CD4-positive, alpha-beta T cell treated with Interleukin-21 for 1 hour (primary cell): ENCODE results near the gene FEZ2.
A peak's percentile ranks its signal among the peaks of the same experiment; 100 is the strongest.
"Not testable (repeated sequence)": the region's sequence is repeated elsewhere in the genome, so short reads cannot be mapped to it uniquely, and the experiment has no call there.

Experiments used
- DNase-seq: peaks from one replicate; pipeline ENCODE4 v3.0.0-alpha.2; 2020

The FEZ2 gene

GRCh38 chr2:36597532-36598377 lies at the start of gene FEZ2:
TSS of gene FEZ2 (minus strand) at chr2:36598168. CDS start at chr2:36598142, 26 bp downstream.
- DNase-seq: peak; percentile 62

DNA sequence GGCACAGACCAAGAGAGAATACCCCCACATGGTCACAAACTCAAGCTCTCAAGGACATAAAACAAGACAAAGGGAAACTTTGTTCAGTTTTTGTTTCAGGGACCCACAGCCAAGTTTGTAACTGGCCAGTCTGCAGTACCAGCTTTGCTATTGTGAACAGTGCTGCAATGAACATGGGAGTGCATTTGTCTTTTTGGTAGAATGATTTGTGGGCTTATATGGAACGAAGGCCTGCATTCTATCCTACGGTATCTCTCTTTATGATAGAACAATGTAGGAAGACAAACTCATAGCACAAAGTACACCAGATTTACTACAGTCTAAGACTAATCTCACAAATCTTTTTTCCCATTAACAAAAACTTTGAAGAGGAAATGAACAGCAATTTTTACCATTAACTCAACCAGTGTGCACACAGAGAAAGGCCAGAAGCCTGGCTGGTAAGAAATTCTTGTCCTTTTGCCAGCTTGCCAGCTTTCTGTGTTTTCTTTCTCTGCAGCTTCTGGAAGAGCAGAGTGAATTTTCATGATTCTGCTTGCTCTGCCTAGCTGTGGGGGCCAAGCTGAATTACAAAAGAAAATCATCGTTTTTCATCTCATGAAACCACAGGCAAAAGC lies 37.1 kb upstream of the FEZ2 start:
- no peak for DNase-seq

DNA sequence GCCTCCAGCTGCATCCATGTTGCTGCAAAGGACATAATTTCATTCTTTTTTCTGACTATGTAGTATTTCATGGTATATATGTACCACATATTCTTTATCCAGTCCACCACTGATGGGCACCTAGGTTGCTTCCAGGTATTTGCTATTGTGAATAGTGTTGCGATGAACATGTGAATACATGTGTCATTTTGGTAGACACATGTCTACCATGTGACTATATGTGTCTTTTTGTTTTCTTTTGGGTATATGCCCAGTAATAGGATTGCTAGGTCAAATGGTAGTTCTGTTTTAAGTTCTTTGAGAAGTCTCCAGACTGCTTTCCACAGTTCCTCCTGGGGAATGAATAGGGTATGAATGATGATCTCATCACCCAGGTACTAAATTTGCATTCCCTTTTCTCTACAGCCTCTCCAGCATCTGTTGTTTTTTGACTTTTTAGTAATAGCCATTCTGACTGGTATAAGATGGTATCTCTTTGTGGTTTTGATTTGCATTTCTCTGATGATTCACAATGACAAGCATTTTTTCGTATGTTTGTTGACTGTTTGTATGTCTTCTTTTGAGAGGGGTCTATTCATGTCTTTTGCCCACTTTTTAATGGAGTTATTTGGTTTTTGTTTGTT lies 35.6 kb upstream of the FEZ2 start:
- no peak for DNase-seq

DNA sequence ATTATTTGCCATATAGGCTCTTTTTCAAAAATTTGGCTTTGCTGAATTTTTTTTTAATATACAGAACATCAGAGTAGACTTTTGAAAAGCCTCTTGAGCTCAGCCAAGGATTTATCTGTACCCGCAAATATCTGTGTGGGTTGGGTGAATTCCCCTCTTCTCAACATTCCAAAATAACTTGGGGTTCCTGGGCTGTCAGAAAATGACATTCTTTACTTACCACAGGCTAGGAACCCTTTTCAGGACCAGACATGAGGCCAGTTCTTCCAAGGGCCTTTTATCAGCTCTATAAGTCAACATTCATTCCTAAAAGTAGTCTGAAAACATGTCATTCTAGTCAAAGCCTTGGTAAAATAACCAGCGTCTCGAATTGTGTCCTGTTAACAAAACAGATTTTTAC lies 28.8 kb upstream of the FEZ2 start:
- no peak for DNase-seq

GRCh38 chr2:36626071-36626470 lies 28.1 kb upstream of the FEZ2 start:
- no peak for DNase-seq

- no peak for DNase-seq
Measured at GRCh38 chr2:36625304-36625703, 27.3 kb upstream of the FEZ2 start.

DNA sequence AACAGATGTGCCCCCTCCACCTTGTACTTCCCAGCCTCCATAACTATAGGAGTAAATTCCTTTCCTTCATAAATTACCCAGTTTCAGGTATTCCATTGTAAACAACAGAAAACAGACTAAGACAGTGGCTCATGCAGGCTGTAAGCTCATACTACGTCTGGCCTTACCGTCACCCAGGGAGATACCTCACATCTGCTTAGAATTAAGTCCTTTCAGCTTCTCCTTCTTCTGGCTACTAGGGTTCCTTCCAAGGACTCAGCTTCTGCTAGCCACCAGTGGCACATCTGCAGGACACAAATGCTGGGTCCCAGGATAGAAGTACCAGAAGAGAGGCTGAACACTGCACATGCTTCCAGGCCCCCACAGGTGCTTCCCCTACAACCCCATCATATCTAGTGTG lies 22.4 kb upstream of the FEZ2 start:
- no peak for DNase-seq

DNA sequence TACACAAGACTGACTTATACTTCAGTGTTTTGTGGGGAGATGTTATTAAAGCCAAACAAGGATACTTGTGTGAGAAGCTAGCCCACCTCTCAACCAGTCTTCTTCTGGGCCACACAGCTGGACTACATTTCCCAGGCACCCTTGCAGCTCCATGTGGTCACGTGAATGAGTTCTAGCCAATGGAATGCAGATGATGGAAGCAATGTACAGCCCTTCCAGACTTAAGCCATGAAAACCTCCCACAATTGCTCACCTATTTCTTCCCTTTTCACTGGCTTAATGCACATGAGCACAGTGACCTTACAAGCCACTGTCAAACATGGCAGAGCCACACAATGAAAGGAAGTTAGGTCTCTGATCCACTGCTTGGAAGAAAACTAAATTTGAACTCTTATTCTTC lies 20.4 kb upstream of the FEZ2 start:
- DNase-seq: peak; percentile 33

GRCh38 chr2:36616947-36617346 lies 19.0 kb upstream of the FEZ2 start:
- DNase-seq: no peak

- DNase-seq: no peak
Measured at GRCh38 chr2:36615222-36615621, 17.3 kb upstream of the FEZ2 start.

DNA sequence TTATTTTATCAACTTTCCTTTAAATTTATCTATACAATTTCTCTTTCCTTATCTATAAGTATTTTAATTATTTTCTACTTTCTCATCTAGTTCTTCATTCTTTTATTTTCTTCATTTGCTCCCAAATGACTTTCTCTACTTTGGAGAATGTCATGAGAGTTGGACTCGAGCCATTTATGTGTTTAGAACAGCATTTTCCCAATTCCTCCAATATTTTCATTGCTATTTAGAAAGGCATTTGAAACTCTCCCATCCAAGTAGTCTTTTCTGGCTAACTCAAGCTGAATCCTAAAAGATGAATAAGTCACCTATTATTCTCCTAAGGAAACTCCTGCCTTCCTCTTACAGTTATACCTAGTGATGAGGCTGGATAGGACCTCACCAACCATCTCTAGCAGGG lies 15.8 kb upstream of the FEZ2 start:
- DNase-seq: no peak

- no peak for DNase-seq
Measured at GRCh38 chr2:36611316-36611990, 13.5 kb upstream of the FEZ2 start.

- no peak for DNase-seq
Measured at GRCh38 chr2:36609507-36609906, 11.5 kb upstream of the FEZ2 start.

GRCh38 chr2:36607947-36608346 lies 10.0 kb upstream of the FEZ2 start:
- no peak for DNase-seq

- no peak for DNase-seq
Measured at GRCh38 chr2:36606925-36607324, 9.0 kb upstream of the FEZ2 start.

GRCh38 chr2:36605273-36605672 lies 7.3 kb upstream of the FEZ2 start:
- DNase-seq: no peak

GRCh38 chr2:36603629-36604028 lies 5.7 kb upstream of the FEZ2 start:
- DNase-seq: not testable (repeated sequence)

- no peak for DNase-seq
Measured at GRCh38 chr2:36597003-36597531, 901 bp downstream of the FEZ2 start.

GRCh38 chr2:36596397-36596796 lies 1.6 kb downstream of the FEZ2 start:
- DNase-seq: no peak

- DNase-seq: no peak
Measured at GRCh38 chr2:36594849-36595248, 3.1 kb downstream of the FEZ2 start.

DNA sequence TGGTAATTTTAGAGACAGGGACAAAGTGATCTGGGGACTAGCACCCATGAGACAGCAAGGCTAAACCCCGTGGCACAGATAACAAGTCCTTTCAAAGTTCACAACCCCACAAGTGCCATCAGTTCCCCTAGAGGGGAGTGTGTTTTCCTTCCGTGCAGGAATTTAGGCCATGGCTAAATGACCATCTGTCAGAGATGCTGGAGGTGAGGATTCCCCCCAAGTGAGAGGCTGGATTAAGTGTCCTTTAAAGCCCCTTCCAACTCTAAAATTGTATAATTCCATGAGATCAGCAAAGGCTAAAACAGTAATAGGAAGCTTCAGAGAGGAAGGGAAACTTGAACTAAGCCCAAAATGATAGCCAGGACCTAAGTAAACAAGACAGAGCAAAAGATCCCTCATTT lies 8.7 kb downstream of the FEZ2 start:
- no peak for DNase-seq

GRCh38 chr2:36587556-36587955 lies 10.4 kb downstream of the FEZ2 start:
- DNase-seq: no peak

DNA sequence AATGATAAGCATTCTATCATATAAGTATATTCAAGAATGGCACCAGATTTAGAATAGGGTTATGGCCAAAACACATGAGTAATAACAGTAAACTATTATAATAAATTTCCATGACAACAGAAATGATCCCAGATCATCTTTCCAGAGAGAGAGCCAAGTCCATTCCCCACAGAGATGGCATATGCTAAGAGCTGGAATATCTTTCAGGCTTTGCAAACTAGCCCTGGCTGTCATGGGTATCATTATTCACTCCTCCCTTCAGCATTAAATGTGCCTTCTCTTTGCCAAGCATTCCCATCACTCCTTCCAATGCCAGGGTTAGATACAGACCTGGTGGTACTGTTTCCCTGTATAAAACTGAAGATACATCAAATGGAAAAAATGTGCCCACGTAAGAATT lies 10.9 kb downstream of the FEZ2 start:
- no peak for DNase-seq
